GM21619 (cell line): Measurements from ENCODE around the gene CDCA8.
"Not testable (repeated sequence)": the region's sequence is repeated elsewhere in the genome, so short reads cannot be mapped to it uniquely, and the experiment has no call there.

Experiments
- ATAC-seq: cut with Tn5 transposase; IDR thresholded peaks from one replicate; pipeline ENCODE4 v1.9.1; 2021; ENCODE audit not compliant: unreplicated experiment

CDCA8 gene

DNA sequence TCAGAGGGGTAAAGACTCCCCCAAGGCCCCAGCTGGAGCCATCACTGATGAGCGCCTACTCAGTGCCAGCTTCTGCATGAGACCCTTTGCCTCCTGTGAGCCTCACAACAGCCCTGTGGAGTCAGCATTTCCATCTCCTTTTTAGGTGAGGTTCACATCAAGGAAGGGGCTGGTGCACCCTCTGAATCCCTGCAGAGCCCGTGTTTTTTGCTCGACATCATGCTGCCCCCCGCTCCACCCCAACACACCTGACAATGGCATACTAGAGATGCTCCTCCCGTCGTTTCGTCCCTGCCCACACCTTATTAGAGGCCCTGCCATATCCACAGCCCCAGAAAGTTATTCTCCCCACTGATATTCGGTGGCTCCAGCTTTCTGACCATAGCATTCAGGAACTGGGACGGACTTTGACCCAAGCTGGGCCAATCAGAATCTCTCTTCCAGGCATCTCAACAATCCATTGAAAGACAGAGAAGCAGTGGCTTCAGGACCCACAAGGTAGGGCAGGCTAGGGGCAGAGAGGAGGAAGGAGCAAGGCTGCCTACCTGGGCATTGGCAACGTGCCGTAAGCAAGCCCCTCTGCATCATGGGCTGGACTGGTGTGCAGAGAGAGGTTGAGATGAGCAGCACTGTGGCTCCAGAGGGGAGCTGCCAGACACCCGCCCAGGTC is 39.9 kb downstream of the CDCA8 start:
- ATAC-seq: no peak

DNA sequence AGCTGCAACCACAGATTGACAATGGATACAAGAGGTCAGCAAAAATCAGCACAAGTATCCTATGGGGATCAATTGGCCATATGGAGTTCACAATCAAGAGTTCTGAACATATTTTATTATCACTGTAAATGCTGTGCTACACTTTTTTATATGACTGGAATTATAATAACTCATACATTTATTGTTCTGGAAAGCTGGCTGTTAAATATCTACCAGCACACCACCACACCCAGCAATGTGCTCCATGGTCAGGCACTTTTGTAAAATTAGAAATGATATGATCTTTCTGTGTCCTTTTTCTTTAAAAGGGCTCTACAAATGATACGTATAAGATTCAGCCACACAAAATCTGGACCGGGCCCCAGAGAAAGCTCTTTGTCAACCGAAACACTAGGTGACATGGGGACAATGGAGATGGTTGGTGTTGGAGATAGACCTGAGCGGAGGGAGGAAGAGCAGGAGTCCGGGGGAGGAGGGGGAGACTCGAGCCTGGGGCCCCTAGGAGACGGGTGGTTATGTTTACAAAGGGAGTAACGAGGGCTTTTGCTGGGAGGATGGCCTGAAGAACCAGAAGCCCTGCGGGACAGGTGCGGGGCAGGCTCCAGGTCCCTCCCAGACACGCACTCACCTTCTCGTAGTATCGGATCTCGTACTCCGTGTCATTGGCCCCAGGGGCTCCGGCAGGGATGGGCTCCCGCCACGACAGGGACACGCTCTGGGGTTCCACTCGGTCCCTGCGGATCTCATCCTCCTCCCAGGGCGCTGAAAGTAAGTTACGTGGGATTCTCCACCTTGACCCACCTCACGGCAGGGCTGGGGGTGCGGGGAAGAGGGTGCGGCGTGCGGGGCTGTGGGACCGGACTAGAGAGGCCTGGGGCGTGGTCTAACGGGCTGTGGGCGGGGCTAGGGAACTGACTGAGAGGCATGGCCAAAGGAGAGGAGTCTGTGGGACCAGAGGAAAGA is 42.6 kb downstream of the CDCA8 start:
- no peak for ATAC-seq

DNA sequence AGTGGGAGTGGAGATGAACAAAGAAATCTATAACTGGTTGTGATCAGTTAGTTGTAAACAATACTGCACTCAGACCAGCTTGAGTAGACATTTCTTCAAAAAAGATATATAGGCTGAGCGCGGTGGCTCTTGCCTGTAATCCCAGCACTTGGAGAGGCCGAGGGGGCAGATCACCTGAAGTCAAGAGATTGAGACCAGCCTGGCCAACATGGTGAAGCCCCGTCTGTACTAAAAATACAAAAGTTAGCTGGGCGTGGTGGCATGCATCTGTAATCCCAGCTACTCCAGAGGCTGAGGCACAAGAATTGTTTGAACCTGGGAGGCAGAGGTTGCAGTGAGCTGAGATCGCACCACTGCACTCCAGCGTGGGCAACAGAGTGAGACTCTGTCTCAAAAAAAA is 45.7 kb downstream of the CDCA8 start:
- ATAC-seq: not testable (repeated sequence)

DNA sequence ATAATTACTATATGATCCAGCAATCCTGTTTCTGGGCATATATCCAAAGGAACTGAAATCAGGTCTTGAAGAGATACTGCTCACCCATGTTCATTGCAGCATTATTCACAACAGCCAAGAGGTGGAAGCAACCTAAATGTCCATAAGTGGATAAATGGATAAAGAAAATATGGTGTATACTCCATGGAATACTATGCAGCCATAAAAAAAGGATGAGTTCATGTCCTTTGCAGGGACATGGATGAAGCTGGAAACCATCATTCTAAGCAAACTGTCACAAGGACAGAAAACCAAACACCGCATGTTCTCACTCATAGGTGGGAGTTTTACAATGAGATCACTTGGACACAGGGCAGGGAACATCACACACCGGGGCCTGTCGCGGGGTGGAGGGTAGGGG is 46.3 kb downstream of the CDCA8 start:
- not testable (repeated sequence) for ATAC-seq

DNA sequence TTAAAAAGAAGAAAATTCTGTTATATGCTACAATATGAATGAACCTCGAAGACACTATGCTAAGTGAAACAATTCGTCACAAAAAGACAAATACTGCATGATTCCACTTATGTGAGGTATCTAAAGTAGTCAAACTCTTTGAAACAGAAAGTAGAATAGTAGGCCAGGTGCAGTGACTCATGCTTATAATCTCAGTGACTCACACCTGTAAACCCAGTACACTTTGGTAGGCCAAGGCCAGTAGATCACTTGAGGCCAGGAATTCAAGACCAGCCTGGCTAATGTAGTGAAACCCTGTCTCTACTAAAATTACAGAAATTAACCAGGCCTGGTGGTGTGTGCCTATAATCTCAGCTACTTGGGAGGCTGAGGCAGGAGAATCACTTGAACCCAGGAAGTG is 46.9 kb downstream of the CDCA8 start:
- ATAC-seq: no peak

DNA sequence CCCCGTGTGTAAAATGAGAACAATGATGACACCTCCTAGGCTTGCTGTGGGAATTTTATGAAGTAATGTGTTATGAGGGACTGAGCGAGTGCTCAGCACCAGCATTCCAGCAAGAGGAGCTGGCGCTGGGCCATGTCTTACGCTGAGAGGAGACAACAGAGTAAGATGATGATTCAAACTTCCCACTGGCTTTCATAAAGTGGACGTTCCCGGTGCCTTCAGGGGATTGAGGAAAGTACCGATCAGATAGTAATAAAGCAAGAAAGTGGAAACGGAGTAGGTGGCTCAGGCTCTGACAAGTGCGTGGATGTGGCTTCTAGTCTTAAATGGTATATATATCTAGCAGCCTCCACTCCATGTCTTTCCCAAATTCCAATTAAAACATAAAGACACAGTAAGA is 48.8 kb downstream of the CDCA8 start:
- ATAC-seq: no peak

DNA sequence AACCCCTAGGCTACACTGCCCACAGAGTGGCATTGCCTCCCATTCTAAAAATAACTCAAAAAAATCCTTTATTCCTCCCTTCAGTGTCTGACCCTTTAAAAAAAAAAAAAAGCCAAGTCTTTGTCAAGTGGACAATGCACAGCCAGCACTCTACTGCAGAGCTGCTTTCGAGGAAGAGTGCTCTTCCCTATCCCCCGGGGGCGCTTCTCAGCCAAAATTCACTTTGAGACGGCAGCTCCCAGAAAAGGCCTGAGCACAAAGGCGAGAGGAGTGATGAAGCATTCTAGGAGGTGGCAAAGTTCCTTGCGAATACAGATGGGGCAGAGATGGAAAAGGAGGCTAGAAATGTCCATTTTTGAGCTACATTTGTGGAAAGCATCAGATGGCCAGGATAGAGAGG is 49.3 kb downstream of the CDCA8 start:
- no peak for ATAC-seq

DNA sequence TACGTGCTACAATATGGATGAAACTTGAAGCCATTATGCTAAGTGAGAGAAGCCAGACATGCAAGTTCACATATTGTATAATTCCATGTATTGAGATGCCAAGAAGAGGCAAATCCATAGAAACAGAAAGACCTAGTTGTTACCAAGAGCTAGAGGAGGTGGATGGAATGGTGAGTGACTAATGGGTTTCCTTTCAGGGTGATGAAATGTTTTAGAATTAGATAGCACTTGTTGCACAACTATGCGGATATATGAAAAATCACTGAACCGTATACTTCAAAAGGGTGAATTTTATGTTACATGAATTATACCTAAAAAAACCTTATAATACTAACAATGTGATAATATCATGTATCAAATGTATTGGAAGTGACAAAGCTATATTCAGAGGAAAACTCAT is 54.5 kb downstream of the CDCA8 start:
- ATAC-seq: no peak

DNA sequence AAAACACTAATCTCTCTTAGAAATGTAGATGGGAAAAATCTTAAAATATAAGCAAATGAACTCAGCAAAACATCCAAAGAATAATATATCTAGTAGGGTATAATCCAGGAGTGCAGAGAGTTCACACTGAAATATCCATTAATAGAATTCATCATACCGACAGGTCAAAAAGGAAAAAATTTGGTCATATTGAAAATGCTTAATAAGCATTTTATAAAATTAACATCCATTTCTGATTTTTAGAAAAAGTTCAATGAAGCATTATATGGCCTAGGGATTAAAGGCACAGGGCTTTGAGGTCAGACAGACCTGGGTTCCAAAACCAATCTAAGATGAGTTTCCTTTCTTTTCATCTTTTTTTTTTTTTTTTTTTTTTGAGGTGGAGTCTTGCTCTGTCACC is 56.2 kb downstream of the CDCA8 start:
- ATAC-seq: no peak

DNA sequence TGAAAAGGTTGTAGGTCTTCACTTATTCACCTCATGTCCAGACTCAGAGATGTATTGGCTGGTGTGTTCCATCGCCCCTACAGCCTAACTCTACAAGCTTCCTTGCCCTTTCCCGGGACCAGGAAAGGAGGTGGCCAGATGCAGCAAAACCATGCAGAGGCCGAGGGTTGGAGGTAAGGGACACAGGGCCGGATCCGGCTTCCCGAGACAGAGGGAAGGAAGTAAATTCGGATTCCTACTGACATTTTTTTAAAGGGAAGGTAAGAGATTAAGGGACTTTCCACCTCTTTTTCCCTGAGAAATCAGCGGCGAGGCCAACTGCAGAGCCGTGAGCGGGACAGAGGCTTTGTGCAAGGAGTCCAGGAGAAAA is 59.9 kb downstream of the CDCA8 start:
- ATAC-seq: no peak

DNA sequence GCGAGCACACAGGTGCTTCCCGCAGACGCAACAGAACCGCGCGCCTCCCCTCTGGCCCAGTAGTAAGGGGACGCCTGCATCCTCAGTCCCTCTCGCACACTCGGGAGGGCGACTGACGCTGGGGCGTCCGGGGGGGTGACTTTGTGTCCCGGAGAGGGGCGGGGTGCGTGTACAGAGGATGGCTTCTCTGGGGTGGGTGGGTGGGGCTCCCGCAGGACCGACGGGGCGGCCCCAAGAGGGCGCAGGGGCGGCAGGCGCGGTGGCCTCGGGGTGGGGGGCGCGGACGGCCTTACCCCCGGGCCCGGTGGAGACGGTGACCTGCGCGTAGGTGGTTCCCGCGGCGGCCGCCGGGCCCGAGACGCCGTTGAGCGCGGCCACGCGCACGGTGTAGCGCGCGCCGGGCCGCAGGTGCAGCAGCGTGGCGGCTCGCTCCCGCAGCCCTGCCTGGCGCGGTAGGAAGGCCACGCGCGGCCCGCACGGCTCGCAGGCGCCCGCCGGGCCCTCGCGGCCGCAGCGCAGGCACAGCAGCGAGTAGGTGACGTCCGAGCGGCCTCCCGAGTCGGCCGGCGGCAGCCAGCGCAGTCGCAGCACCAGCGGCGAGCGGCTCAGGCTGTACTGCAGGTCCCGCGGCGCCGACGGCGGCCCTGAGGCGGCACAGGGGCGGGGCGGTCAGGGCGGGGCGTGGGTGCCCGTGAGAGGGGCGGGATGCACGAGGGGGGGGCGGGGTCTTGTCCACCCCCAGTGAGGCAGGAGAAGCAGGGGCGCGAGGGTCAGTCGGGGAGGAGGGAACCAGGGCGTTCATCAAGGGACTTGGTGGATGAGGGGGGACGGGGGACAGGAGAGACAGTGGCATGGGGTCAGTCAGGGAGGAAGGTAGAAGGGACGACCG is 60.5 kb downstream of the CDCA8 start:
- no peak for ATAC-seq

DNA sequence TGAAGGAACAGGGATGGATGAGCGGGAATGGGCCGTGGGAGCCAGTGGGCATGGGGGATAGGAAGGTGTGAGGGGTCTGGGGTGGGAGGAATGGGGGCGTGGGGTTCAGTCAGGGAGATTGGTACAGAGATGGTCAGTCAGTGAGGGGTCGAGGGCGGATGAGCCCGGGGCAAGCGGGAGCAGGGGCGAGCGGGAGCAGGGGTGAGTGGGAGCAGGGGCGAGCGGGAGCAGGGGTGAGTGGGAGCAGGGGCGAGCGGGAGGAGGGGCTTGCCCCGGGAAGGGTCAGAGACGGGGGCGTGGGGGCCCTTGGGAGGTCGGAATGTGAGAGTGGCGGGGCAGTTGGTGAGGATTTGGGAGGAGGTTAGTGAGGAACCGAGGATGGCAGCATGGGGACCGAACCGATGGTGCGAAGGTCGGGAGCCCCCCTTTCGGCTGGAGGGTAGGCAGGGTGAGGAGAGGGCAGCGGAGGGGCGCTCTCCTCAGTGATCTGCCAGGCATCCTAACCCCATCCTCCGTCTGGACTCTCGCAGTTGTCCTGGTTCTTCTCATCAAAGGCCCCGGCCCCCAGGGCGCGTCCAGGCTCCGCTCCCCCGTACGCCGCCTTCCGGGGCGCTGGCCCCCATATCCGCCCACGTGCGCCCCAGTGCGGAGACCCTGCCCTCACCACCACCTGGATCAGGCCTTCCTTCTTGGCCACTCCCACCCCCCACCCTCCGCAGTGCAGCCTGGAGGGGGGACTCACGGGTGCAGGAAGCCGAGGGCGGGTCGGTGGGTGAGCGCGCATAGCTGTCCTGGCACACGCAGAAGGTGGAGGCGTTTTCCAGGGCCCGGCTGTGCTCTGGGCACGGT is 61.4 kb downstream of the CDCA8 start:
- no peak for ATAC-seq

DNA sequence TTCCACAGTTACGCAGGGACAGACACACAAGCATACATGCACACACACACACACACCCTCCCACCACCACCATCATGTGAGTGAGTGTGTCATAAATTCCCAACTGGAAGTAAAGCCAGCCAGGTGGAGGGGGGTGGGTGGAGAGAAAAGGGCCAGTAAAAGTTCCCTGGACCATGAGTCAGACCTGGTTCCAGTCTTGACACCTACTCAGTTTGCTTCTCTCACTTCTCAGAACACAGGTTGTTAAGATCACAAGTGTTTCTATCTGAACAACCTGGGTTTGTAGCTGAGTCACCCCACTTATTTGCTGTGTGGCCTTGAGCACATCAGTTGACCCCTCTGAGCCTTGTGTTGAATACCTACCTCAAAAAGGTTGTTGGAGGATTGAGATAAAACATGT is 63.0 kb downstream of the CDCA8 start:
- no peak for ATAC-seq

DNA sequence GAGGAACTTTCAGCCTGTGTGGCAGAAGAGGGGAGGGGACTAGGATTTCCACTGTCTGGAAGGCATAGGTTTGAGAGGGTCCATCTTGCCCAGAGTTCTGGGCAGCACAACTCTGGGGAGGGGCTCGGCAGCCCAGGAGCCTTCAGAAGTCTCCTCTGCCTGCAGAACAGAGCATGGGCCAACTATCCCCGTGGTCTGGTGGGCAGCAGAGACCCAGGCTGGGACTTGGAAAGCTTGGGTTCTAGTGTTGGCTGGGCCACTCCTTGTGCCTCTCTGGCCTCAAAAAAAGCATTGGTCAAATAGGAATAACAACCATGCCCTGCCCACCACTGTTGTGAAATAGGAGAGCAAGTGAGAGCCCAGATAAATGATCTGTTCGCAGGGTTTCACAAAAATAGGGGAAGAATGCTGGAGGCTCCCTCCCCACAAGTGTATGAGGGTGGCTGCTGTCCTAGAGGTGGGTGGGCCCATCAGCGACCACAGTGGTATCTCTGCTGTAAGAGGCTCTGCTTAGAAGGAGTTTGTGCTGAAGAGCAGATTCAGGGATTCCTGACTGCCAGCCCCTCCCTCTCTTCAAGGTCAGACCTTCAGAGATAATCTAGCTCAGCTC is 63.7 kb downstream of the CDCA8 start:
- no peak for ATAC-seq
